ENCODE data around the gene TRPC4AP. TPM values are rescaled to one million over a fixed set of nuclear protein-coding genes. Genes with fewer than 3 reads are reported as not detected.

The TRPC4AP gene
- total RNA-seq, 4 donors from 2014 or later, result 35.2 to 50.4 (median 47.2) TPM

DNA sequence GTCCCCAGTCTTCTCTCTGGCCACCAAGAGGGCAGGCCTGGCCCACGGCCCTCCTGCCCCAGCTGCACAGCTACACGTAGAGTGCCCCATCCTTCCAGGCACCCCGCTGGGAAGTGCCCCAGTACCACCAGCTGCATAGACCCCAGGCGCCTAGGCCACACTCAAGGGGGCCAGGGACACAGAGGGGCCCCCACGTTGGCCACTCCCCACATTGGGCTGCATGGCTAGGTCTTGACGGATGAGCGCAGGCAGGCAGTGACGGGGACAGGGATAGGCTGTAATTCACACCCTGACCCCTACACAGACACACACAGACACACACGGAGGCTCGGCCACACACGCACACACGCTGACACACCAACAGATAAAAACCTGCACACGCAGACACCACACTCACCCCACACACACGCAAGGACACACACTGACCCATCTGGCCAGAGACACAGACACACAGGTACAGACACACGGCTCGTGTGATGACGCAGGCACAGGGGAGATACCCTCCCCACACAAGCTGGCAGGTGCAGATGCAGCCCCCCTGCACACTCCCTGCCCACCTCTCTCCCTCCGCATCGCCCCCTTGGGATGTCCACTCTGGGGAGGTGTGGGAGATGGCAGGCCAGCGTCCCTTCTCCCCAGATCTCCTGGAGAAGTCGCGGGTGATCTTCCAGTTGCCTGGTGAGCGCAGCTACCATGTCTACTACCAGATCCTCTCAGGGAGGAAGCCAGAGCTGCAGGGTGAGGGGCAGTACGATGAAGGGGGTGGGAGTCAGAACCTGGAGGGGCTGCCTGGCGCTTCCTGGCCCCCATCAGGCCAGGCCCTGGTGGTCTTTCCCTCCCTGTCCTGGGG, 106.9 kb downstream of the TRPC4AP start:
- WGBS, 2 donors, result 68 to 88% methylated on average over 3 to 5 of the region's 25 CpGs
- no peaks in the 10 kb centered on the region for H3K9me3 ChIP-seq
- H3K4me3 ChIP-seq, result no peak overlapping the region
- peaks cover 0 to 16% (median 4%) of the 10 kb centered on the region in 3 donors for H3K4me1 ChIP-seq
- TF ChIP-seq POLR2A (IDR thresholded peaks at IDR 0.05), result no peak
- TF ChIP-seq, protein P1, sequence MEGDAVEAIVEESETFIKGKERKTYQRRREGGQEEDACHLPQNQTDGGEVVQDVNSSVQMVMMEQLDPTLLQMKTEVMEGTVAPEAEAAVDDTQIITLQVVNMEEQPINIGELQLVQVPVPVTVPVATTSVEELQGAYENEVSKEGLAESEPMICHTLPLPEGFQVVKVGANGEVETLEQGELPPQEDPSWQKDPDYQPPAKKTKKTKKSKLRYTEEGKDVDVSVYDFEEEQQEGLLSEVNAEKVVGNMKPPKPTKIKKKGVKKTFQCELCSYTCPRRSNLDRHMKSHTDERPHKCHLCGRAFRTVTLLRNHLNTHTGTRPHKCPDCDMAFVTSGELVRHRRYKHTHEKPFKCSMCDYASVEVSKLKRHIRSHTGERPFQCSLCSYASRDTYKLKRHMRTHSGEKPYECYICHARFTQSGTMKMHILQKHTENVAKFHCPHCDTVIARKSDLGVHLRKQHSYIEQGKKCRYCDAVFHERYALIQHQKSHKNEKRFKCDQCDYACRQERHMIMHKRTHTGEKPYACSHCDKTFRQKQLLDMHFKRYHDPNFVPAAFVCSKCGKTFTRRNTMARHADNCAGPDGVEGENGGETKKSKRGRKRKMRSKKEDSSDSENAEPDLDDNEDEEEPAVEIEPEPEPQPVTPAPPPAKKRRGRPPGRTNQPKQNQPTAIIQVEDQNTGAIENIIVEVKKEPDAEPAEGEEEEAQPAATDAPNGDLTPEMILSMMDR (IDR thresholded peaks at IDR 0.05), result no peak
- peaks cover 0 to 55% (median 6%) of the 10 kb centered on the region in 4 donors for H3K27me3 ChIP-seq
- H3K27ac ChIP-seq, result no peak overlapping the region
- DNase-seq, result no peak
- no peaks in the 10 kb centered on the region for H3K36me3 ChIP-seq
- intact Hi-C loops (cut with DNase I), result no loop called here

DNA sequence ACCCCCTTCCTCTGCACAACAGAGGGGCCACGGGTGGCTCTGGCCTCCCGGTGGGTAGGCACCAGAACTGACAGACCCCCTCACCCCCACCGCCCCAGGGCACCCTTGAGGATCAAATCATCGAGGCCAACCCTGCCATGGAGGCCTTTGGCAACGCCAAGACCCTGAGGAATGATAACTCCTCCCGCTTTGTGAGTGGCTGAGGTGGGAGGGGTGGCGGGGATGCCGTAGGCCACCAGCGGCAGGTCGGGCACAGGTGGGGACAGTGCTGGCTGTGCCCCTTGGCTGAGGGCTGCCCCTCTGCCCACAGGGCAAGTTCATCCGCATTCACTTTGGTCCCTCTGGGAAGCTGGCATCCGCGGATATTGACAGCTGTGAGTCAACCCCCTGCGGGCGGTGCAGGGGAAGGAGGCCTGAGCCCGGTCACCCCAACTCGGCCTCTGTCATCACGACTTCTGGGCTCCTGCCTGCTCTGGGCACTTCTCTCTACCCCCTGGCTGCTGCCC, 107.8 kb downstream of the TRPC4AP start:
- 56 to 60% methylated on average over 5 to 10 of the region's 18 CpGs for WGBS, 2 donors

DNA sequence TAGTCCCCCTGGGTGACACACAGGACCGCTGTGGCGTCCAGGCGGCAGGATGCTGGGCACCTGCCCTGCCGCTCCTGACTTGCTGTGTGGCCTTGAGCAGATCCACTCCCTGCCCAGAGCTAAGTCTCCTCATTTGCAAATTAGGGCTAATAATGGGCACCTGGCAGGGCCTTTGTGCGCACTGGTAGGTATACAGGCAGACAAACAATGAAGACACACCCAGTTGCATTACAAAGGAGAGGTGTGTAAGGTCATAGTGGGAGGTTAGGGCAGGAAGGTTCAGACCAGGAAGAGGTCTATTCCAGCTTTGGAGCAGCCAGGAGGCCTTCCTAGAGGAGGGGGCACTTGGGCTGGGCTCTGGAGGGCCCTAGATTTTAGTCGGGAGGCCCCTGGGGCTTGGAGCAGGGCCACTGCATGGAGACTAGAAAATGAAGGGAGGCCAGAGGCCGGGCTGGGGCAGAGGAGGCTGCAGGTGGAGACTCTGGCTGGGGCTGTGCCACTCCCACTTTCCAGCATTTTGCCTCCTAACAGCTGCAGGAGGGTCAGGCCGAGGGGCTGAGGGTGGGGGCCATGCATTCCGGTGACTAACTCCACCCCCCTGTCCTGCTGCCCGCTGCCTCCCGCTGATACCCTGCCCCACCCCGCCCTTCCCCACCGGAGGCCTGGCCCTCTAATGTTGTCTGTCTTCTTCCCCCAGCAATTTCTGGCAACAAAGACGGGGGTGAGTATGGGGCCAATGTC, 108.4 kb downstream of the TRPC4AP start:
- H3K27me3 ChIP-seq, result peaks cover 0 to 57% (median 6%) of the 10 kb centered on the region in 4 donors
- peaks cover 0 to 16% (median 4%) of the 10 kb centered on the region in 3 donors for H3K4me1 ChIP-seq
- no peak for TF ChIP-seq POLR2A (IDR thresholded peaks at IDR 0.05)
- TF ChIP-seq, protein P1 (IDR thresholded peaks at IDR 0.05), result no peak
- no peaks in the 10 kb centered on the region for H3K36me3 ChIP-seq
- no peak overlapping the region for H3K27ac ChIP-seq
- no peak overlapping the region for H3K4me3 ChIP-seq
- H3K9me3 ChIP-seq, result no peaks in the 10 kb centered on the region
- WGBS, 2 donors, result 21 to 34% methylated on average over 4 to 7 of the region's 14 CpGs
- intact Hi-C loops (cut with DNase I), result no loop called here
- DNase-seq, result no peak

More for the DNA sequence above, 107.8 kb downstream of the TRPC4AP start:
- H3K4me1 ChIP-seq, result peaks cover 0 to 16% (median 4%) of the 10 kb centered on the region in 3 donors
- peaks cover 0 to 57% (median 6%) of the 10 kb centered on the region in 4 donors for H3K27me3 ChIP-seq
- no peak for DNase-seq
- intact Hi-C loops (cut with DNase I), result no loop called here
- no peaks in the 10 kb centered on the region for H3K36me3 ChIP-seq
- H3K4me3 ChIP-seq, result no peak overlapping the region
- TF ChIP-seq, protein P1 (IDR thresholded peaks at IDR 0.05), result no peak
- TF ChIP-seq POLR2A (IDR thresholded peaks at IDR 0.05), result no peak
- H3K27ac ChIP-seq, result no peak overlapping the region
- no peaks in the 10 kb centered on the region for H3K9me3 ChIP-seq

DNA sequence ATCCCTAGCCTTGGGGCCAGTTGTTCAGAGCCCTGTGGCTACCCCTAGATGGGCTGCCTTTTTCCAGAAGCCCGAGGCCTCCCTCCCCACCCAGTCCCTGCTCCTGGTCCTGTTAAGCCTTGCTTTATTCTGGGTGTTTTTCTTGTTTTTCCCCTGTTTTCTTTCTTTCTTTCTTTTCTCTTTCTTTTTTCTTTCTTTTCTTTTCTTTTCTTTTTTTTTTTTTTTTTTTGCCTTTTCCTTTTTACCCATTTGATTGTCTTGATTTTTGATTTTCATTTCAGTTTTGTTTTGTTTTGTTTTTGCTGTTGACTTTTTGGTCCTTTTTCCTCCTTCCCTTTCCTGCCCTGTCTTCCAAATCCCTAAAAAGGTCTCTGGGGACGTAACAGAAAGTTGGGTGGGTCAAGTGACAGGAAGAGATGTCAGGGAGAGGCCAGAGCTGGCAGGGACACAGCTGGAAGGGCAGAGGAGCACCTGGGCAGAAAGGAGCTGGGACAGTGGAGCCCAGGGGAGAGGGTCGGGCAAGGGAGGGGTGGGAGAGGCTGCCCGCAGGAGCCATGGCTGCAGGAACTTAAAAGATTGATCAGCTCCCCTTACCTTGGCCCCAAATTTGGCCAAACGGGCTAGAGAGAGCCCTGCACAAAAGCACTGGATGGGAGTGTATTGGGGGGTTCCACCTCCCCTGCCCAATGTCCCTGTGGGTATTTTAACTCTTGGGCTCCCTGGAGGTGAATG, 109.4 kb downstream of the TRPC4AP start:
- Histone ChIP-seq H3K4me1 (peaks cover 0 to 16% (median 4%) of the 10 kb centered on the region in 3 donors), H3K9me3 (no peaks in the 10 kb centered on the region), H3K36me3 (no peaks in the 10 kb centered on the region), H3K4me3 (no peak overlapping the region), H3K27me3 (peaks cover 0 to 57% (median 6%) of the 10 kb centered on the region in 4 donors), H3K27ac (no peak overlapping the region)
- TF ChIP-seq, protein P1 (IDR thresholded peaks at IDR 0.05), result no peak
- no peak for TF ChIP-seq POLR2A (IDR thresholded peaks at IDR 0.05)
- 36 to 41% methylated on average over 3 to 4 of the region's 5 CpGs for WGBS, 2 donors
- intact Hi-C loops (cut with DNase I), result no loop called here
- no peak for DNase-seq

Data from esophagus squamous epithelium (tissue), 5 donors.